ENCODE measurements around the gene RPTOR.

GRCh38 chr17:80990921-80991644, 446.4 kb downstream of the RPTOR start:
- TF ChIP-seq CTCF (optimal IDR thresholded peaks at IDR 0.05 in 1 of 3, IDR thresholded peaks at IDR 0.05 in 1 of 3, conservative IDR thresholded peaks at IDR 0.05 in 1 of 3; ENCODE audit: extremely low read depth in 1 of 3, insufficient read depth in 2 of 3, low read length in 3 of 3) (no peak), EZH2 (IDR thresholded peaks at IDR 0.05; ENCODE audit: low read length) (no peak)

All from keratinocyte (primary cell).